HG03575 (cell line): ENCODE measurements around the gene BTBD7.
"Not testable (repeated sequence)": the region's sequence is repeated elsewhere in the genome, so short reads cannot be mapped to it uniquely, and the experiment has no call there.

Experiments
- ATAC-seq: cut with Tn5 transposase; IDR thresholded peaks from one replicate; pipeline ENCODE4 v1.9.1; 2021; ENCODE audit not compliant: unreplicated experiment, insufficient number of reproducible peaks, low FRiP score; ENCODE audit errors: extremely low read depth

BTBD7 gene

GRCh38 chr14:93332853-93333630 lies at the start of gene BTBD7:
BTBD7 (minus strand) TSS chr14:93333036; CDS start chr14:93296051, 36,985 bp downstream.
- ATAC-seq, result no peak

GRCh38 chr14:93381644-93382043 lies 48.8 kb upstream of the BTBD7 start:
- no peak for ATAC-seq

- ATAC-seq, result no peak
Observed at GRCh38 chr14:93379831-93380230, 47.0 kb upstream of the BTBD7 start.

GRCh38 chr14:93375673-93376156 lies 42.9 kb upstream of the BTBD7 start:
- ATAC-seq, result peak; percentile 44

GRCh38 chr14:93369713-93370266 lies 37.0 kb upstream of the BTBD7 start:
- ATAC-seq, result peak; percentile 39

- no peak for ATAC-seq
Observed at GRCh38 chr14:93368996-93369712, 36.3 kb upstream of the BTBD7 start.

GRCh38 chr14:93354873-93355272 lies 22.0 kb upstream of the BTBD7 start:
- not testable (repeated sequence) for ATAC-seq

- no peak for ATAC-seq
Observed at GRCh38 chr14:93348292-93348691, 15.5 kb upstream of the BTBD7 start.

GRCh38 chr14:93347850-93348249 lies 15.0 kb upstream of the BTBD7 start:
- no peak for ATAC-seq

- ATAC-seq, result no peak
Observed at GRCh38 chr14:93346926-93347721, 14.3 kb upstream of the BTBD7 start, which contains the start of gene COX8C. COX8C (plus strand) TSS chr14:93347182; CDS start chr14:93347269, 87 bp downstream.

GRCh38 chr14:93343797-93344196 lies 11.0 kb upstream of the BTBD7 start:
- no peak for ATAC-seq

- ATAC-seq, result no peak
Observed at GRCh38 chr14:93343266-93343665, 10.4 kb upstream of the BTBD7 start.

- no peak for ATAC-seq
Observed at GRCh38 chr14:93337884-93338283, 5.0 kb upstream of the BTBD7 start.

GRCh38 chr14:93337143-93337753 lies 4.4 kb upstream of the BTBD7 start:
- ATAC-seq, result no peak

GRCh38 chr14:93333631-93334103 lies 831 bp upstream of the BTBD7 start:
- ATAC-seq, result no peak

- ATAC-seq, result no peak
Observed at GRCh38 chr14:93332397-93332852, 411 bp downstream of the BTBD7 start.

GRCh38 chr14:93331728-93332396 lies 974 bp downstream of the BTBD7 start:
- no peak for ATAC-seq
